Thyroid gland (tissue), 4 donors: Measurements from ENCODE around the gene SIAH3. TPM values are rescaled to one million over a fixed set of nuclear protein-coding genes. Genes with fewer than 3 reads are reported as not detected.
A peak's percentile ranks its signal among the peaks of the same experiment; 100 is the strongest.

Source experiments
- DNase-seq, 2 donors: peaks; one replicate each; pipeline ENCODE4 v3.0.0-alpha.2; 2019
- H3K27ac ChIP-seq, 3 donors: fragments of 200-600 bp; sonication (generic); 1 replicate in 2 of 3; 2 replicates in 1 of 3; pipeline ENCODE4 v1.5.1; 2016 to 2019; ENCODE audit warnings: mild to moderate bottlenecking in 1 of 3, moderate library complexity in 1 of 3
- H3K27me3 ChIP-seq: fragments of 200-600 bp; sonication (generic); one replicate; pipeline ENCODE4 v1.5.1; 2019
- H3K36me3 ChIP-seq, 2 donors: fragments of 200-600 bp; sonication (generic); one replicate each; pipeline ENCODE4 v1.5.1; 2016 to 2019
- H3K4me1 ChIP-seq, 2 donors: fragments of 200-600 bp; sonication (generic); one replicate each; pipeline ENCODE4 v1.5.1; 2017 to 2019
- H3K4me3 ChIP-seq, 3 donors: fragments of 200-600 bp; sonication (generic); replicated peaks in 1 of 3; 1 replicate in 2 of 3; 2 replicates in 1 of 3; pipeline ENCODE4 v1.5.1; 2016; ENCODE audit warnings: mild to moderate bottlenecking in 1 of 3
- H3K9me3 ChIP-seq: fragments of 200-600 bp; sonication (generic); one replicate; pipeline ENCODE4 v1.5.1; 2017
- POLR2A ChIP-seq, 2 donors: fragments of 450-650 bp; IDR thresholded peaks; one replicate each; pipeline ENCODE4 v1.6.1; 2017; ENCODE audit warnings: antibody characterized with exemption in 2 of 2, mild to moderate bottlenecking in 2 of 2, moderate library complexity in 1 of 2
- WGBS, 2 donors: methylation state at CpG; one replicate each; pipeline ENCODE4 v1.1.5; 2017; 5-methylcytosine and 5-hydroxymethylcytosine counted together
- intact Hi-C: fragments of 100-400 bp; cut with DNase I; formaldehyde crosslinking; loops from one replicate; pipeline ENCODE4 v1.15.1; 2023
- total RNA-seq, 4 donors: library from RNA; depleted of rRNA; stranded (reverse); fragments of >200 nt; gene quantifications; one replicate each; pipeline ENCODE4 v1.2.3, GENCODE V29; 2016
- TF ChIP-seq, protein P1 (sequence below), 6 experiments: fragments of 200-600 bp in 3 of 6; fragments of 450-650 bp in 3 of 6; sonication (generic) in 3 of 6; IDR thresholded peaks; one replicate each; pipeline ENCODE4 v1.5.1; 2016 to 2019; ENCODE audit warnings: antibody characterized with exemption in 6 of 6, mild to moderate bottlenecking in 2 of 6, inconsistent platforms in 1 of 6, moderate library complexity in 1 of 6

SIAH3 gene
- total RNA-seq, 4 donors from 2014 or later: 0.13 TPM; not detected in 3

DNA sequence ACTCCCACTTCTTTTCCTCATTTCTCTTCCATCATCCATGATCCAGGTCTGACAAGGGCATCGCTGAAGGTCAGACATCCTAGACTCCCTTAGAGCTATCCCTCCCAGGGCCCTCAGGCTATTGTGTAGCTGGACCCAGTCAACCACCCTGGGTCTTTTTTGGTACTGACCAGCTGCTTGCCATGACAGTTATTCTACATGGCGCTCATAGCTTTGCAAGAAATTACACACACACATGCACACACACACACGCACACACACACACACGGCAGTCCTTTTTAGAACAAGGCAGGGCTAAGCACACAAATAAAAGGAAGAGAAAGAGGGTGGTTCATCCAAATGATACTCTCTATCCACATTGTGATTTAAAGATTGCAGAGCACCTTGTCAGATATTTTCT, 18.3 kb downstream of the SIAH3 start:
- H3K27ac ChIP-seq: peak overlapping the region in 1 of 3 donors; percentile 23
- intact Hi-C loops: no loop called here
- DNase-seq: no peak

DNA sequence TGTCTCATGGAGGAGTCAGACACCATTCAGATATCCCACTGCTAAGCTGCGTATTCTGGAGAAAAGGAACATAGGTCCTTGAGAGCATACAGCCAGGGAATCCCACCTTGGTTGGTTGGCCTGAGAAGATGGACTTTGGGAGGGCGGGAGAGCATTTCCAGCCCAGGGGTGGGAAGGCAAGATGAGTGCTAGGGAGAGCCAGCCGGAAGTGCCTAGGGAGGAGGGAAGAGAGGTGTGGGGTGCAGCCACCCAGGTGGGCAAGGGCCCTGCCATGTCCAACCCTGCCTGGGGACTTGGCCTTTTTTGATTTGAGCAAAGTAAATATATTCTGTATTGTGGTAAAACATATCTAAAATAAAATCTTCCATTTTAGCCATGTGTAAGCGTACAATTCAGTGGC, 19.7 kb downstream of the SIAH3 start:
- TF ChIP-seq POLR2A (IDR thresholded peaks at IDR 0.05): no peak
- TF ChIP-seq, protein P1, sequence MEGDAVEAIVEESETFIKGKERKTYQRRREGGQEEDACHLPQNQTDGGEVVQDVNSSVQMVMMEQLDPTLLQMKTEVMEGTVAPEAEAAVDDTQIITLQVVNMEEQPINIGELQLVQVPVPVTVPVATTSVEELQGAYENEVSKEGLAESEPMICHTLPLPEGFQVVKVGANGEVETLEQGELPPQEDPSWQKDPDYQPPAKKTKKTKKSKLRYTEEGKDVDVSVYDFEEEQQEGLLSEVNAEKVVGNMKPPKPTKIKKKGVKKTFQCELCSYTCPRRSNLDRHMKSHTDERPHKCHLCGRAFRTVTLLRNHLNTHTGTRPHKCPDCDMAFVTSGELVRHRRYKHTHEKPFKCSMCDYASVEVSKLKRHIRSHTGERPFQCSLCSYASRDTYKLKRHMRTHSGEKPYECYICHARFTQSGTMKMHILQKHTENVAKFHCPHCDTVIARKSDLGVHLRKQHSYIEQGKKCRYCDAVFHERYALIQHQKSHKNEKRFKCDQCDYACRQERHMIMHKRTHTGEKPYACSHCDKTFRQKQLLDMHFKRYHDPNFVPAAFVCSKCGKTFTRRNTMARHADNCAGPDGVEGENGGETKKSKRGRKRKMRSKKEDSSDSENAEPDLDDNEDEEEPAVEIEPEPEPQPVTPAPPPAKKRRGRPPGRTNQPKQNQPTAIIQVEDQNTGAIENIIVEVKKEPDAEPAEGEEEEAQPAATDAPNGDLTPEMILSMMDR (IDR thresholded peaks at IDR 0.05): no peak
- WGBS, 2 donors: 96% methylated on average over 4 of the region's 4 CpGs

More for the DNA sequence above, 18.3 kb downstream of the SIAH3 start:
- H3K36me3 ChIP-seq: no peaks in the 10 kb centered on the region
- H3K9me3 ChIP-seq: no peaks in the 10 kb centered on the region
- no peaks in the 10 kb centered on the region for H3K27me3 ChIP-seq
- no peak for TF ChIP-seq POLR2A (IDR thresholded peaks at IDR 0.05)
- TF ChIP-seq, protein P1 (IDR thresholded peaks at IDR 0.05): no peak
- 92 to 95% methylated on average over 4 of the region's 4 CpGs for WGBS, 2 donors
- H3K4me1 ChIP-seq: peaks cover 25 to 27% of the 10 kb centered on the region in 2 donors
- no peak overlapping the region for H3K4me3 ChIP-seq

DNA sequence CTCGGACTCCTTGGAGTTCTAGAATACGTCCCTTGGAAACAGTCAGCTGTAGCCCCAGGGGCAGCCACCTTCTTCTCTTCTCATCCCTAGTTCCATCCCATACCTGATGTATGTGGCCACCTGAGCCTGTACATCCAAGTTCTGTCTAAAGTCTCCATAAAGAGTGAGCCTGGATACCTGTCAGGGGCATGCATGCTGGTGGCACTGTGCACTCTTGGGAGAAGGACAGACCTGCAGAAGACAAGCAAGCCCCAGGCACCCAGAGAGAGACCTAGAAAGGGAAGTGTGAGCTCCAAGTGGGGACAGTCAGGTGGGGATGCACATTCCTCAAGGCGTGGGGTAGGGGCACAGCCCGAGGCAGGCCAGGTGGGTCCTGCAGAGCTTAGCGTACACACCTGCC, 21.4 kb downstream of the SIAH3 start:
- intact Hi-C loops: no loop called here
- Histone ChIP-seq H3K27ac (no peak overlapping the region), H3K36me3 (no peaks in the 10 kb centered on the region), H3K4me1 (peaks cover 20% of the 10 kb centered on the region in 2 donors), H3K27me3 (no peaks in the 10 kb centered on the region), H3K9me3 (no peaks in the 10 kb centered on the region), H3K4me3 (no peak overlapping the region)
- no peak for DNase-seq
- TF ChIP-seq, protein P1 (IDR thresholded peaks at IDR 0.05): no peak
- TF ChIP-seq POLR2A (IDR thresholded peaks at IDR 0.05): no peak
- WGBS, 2 donors: 60 to 65% methylated on average over 5 of the region's 5 CpGs

More for the DNA sequence above, 19.7 kb downstream of the SIAH3 start:
- Histone ChIP-seq H3K9me3 (no peaks in the 10 kb centered on the region), H3K27me3 (no peaks in the 10 kb centered on the region), H3K4me1 (peaks cover 20% of the 10 kb centered on the region in 2 donors), H3K36me3 (no peaks in the 10 kb centered on the region), H3K27ac (no peak overlapping the region), H3K4me3 (no peak overlapping the region)
- intact Hi-C loops: no loop called here
- no peak for DNase-seq

DNA sequence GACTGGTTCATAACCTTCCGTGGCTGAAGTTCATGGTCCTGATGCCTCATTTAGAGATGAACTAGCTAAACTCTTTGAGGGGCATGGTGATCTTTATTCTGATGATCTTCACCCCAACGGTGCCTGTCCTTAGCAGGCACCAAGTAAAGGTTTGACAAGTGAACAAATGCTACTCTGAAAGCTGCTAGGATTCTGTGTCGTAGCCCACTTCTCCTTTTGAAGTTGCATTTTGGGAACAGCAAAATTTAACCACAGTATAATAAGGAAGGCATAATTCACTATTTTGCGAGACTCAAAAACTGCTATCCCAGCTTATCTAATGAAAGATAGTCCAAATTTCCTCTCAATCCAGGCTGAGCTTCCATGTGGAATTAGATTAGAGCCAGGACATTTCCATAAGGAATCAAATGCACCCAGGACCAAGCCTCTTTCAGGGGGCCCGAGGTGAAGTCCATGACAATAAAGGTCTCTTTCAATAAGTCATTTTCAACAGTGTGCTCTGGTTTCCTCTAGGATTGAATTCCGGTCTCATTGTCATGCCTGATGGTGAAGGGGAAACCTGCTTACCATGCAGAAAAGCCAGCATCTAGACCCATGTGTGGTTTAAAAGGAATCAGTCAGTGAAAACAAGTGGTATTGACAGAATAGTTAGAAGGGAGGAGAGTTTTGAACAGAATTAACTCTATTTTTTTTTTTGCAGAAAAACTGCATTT, 23.1 kb downstream of the SIAH3 start:
- no peak overlapping the region for H3K4me3 ChIP-seq
- WGBS, 2 donors: 88 to 90% methylated on average over 6 of the region's 6 CpGs
- no peaks in the 10 kb centered on the region for H3K27me3 ChIP-seq
- TF ChIP-seq POLR2A (IDR thresholded peaks at IDR 0.05): no peak
- TF ChIP-seq, protein P1 (IDR thresholded peaks at IDR 0.05): no peak
- intact Hi-C loops: no loop called here
- no peak for DNase-seq
- H3K4me1 ChIP-seq: peaks cover 7 to 8% of the 10 kb centered on the region in 2 donors
- no peaks in the 10 kb centered on the region for H3K9me3 ChIP-seq
- H3K27ac ChIP-seq: no peak overlapping the region
- no peaks in the 10 kb centered on the region for H3K36me3 ChIP-seq

DNA sequence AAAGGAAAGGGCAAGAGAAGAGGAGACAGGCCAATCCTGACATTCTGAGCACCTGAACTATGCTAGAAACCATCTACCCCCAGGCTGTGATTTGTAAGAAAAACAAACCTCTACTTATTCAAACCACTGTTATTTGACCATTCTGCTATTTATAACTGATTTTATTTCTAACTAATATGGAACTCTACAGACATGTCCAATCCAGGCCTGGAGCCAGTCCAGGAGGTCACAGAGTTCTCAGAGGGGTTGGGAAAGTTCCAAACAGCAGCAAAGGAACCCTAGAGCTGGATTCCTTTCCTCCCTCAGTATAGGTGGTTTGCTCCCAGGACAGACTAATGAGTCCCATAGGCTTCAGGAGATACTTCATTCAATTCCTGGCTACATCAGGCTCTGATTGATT, 24.2 kb downstream of the SIAH3 start:
- H3K27me3 ChIP-seq: no peaks in the 10 kb centered on the region
- DNase-seq: peak; percentile 41 to 44
- peaks cover 7 to 8% of the 10 kb centered on the region in 2 donors for H3K4me1 ChIP-seq
- H3K27ac ChIP-seq: no peak overlapping the region
- H3K9me3 ChIP-seq: no peaks in the 10 kb centered on the region
- intact Hi-C loops: no loop called here
- H3K4me3 ChIP-seq: no peak overlapping the region
- TF ChIP-seq, protein P1 (IDR thresholded peaks at IDR 0.05): no peak
- TF ChIP-seq POLR2A (IDR thresholded peaks at IDR 0.05): no peak
- H3K36me3 ChIP-seq: no peaks in the 10 kb centered on the region
